Ishikawa (cell line): ENCODE results near the gene HIPK4.

ENCODE experiments used
- CEBPB ChIP-seq: IDR thresholded peaks from 2 replicates; pipeline ENCODE4 v1.6.1; 2012
- CREB1 ChIP-seq: IDR thresholded peaks from 2 replicates; pipeline ENCODE4 v1.6.1; 2012; ENCODE audit warnings: low read depth
- EGR1 ChIP-seq: IDR thresholded peaks from 2 replicates; pipeline ENCODE4 v1.6.1; 2012
- EP300 ChIP-seq: IDR thresholded peaks from 2 replicates; pipeline ENCODE4 v1.6.1; 2012; ENCODE audit warnings: borderline replicate concordance
- FOXM1 ChIP-seq: IDR thresholded peaks from 2 replicates; pipeline ENCODE4 v1.6.1; 2012; ENCODE audit warnings: low read depth, borderline replicate concordance
- NFIC ChIP-seq: IDR thresholded peaks from 2 replicates; pipeline ENCODE4 v1.6.1; 2012
- RAD21 ChIP-seq: IDR thresholded peaks from 2 replicates; pipeline ENCODE4 v1.6.1; 2012; ENCODE audit warnings: low read depth
- TAF1 ChIP-seq: IDR thresholded peaks from 2 replicates; pipeline ENCODE4 v1.6.1; 2012; ENCODE audit warnings: low read depth, mild to moderate bottlenecking
- TCF12 ChIP-seq: IDR thresholded peaks from 2 replicates; pipeline ENCODE4 v1.6.1; 2012; ENCODE audit warnings: low read depth
- TEAD4 ChIP-seq: IDR thresholded peaks from 2 replicates; pipeline ENCODE4 v1.6.1; 2012
- YY1 ChIP-seq: IDR thresholded peaks from 2 replicates; pipeline ENCODE4 v1.6.1; 2012; ENCODE audit warnings: low read depth
- ZBTB7A ChIP-seq: IDR thresholded peaks from 2 replicates; pipeline ENCODE4 v1.6.1; 2012; ENCODE audit warnings: low read depth
- TF ChIP-seq, protein P1 (sequence below): IDR thresholded peaks from 2 replicates; pipeline ENCODE4 v1.6.1; 2012
- TF ChIP-seq, protein P2 (sequence below): IDR thresholded peaks from 2 replicates; pipeline ENCODE4 v1.6.1; 2012
- TF ChIP-seq, protein P3 (sequence below): IDR thresholded peaks from 2 replicates; pipeline ENCODE4 v1.6.1; 2012; ENCODE audit warnings: low read depth, mild to moderate bottlenecking

The HIPK4 gene, protein sequence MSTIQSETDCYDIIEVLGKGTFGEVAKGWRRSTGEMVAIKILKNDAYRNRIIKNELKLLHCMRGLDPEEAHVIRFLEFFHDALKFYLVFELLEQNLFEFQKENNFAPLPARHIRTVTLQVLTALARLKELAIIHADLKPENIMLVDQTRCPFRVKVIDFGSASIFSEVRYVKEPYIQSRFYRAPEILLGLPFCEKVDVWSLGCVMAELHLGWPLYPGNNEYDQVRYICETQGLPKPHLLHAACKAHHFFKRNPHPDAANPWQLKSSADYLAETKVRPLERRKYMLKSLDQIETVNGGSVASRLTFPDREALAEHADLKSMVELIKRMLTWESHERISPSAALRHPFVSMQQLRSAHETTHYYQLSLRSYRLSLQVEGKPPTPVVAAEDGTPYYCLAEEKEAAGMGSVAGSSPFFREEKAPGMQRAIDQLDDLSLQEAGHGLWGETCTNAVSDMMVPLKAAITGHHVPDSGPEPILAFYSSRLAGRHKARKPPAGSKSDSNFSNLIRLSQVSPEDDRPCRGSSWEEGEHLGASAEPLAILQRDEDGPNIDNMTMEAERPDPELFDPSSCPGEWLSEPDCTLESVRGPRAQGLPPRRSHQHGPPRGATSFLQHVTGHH

DNA sequence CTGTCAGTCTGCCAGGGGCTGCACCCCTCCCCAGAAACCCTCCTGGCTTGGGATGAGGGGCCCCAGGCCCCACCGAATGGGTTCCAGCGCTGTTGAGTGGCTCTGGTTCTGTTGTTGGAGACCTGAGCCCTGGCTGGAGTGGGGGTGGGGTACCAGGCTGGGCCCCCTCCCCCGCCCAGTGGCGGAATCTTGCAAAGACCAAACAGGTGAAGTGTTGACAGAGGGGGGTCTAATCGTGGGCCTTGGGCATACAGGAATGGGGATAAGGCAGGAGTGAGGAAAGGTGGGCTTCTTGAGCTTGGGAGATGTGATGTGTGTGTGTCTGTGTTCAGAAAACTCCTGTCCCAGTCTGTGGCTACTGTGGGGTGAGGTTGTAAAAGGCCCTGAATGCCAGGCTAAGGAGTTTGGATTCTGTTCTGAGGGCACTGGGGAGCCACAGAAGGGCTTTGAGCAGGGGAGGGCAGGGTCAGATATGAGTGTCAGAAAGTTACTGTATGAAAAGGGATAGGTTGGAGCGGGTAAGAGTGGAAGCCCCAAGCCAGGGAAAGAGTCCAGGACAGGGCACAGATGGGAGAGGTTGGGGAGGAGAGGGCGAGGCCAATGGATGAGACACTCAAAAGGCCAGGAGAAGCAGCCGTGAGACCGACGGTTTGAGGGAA is at the start of gene HIPK4:
Gene HIPK4, minus strand, starts transcription at position 98 of the 659 bp plus-strand sequence. CDS start 279 bp downstream, outside the sequence.
- TF ChIP-seq, protein P1, sequence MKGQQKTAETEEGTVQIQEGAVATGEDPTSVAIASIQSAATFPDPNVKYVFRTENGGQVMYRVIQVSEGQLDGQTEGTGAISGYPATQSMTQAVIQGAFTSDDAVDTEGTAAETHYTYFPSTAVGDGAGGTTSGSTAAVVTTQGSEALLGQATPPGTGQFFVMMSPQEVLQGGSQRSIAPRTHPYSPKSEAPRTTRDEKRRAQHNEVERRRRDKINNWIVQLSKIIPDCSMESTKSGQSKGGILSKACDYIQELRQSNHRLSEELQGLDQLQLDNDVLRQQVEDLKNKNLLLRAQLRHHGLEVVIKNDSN, result no peak
- TF ChIP-seq ZBTB7A, result no peak

DNA sequence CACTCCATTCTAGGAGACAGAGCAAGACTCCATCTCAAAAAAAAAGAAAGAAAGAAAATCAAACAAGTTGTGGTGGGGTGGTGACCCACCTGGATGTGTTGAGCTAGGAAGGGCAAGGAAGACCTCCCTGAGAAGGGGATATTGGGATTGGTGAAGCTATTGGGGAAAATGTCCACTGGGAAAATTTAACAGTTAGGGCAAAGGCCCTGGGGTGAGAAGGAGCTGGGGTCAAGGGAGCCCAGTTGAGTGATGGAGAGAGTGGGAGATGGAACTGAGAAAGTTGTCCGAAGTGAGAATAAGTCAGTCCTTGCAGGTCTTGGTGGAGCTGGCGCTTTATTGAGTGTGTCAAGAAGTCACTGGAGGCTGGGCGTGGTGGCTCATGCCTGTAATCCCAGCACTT is 48.3 kb upstream of the HIPK4 start:
- TF ChIP-seq NFIC (no peak), TEAD4 (no peak), FOXM1 (no peak), CREB1 (no peak), TCF12 (no peak), TAF1 (no peak)

DNA sequence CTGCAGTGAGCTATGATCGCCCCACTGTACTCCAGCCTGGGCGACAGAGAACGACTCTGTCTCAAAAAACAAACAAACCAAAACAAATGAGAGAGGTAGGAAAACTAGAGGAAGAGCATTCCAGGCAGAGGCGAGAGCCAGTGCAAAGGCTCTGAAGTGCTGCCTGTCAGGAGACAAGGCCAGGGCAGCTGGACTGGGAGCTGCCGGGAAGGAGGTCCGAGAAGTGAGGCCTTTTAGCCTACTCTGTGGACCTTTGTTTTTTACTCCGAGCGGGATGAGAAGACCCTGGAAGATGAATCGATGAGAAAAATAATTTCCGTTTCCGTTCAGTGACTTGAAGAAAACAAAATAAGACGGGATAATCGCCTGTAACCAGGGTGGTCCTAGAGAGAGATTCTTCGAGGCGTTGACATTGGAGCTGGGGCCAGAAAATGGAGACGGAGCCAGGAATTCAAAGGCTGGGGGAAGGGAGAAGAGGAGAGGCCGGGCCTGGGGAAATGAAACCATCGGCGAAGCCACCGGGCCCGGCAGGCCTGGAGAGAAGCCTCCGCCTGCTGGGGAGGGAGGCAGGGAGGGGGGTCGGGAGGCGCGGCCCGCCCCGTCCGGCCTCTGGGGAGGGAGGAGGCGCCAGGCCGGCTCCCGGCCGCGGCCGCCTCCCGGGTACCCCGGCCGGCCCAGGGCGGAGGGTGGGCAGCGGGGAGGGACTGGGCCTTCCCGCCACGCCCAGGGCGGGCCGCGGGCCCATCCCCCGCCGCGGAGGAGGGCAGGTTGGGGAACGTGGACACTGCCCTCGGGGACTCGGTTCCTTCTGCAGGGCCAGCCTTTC is 43.6 kb upstream of the HIPK4 start:
- TF ChIP-seq CREB1 (no peak), ZBTB7A (no peak), TEAD4 (peak; percentile 47), TCF12 (peak; percentile 33; the same call in 1 of the 2 replicates), NFIC (no peak), TAF1 (peak; percentile 64)
- TF ChIP-seq, protein P2, sequence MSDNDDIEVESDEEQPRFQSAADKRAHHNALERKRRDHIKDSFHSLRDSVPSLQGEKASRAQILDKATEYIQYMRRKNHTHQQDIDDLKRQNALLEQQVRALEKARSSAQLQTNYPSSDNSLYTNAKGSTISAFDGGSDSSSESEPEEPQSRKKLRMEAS, result peak; percentile 56

DNA sequence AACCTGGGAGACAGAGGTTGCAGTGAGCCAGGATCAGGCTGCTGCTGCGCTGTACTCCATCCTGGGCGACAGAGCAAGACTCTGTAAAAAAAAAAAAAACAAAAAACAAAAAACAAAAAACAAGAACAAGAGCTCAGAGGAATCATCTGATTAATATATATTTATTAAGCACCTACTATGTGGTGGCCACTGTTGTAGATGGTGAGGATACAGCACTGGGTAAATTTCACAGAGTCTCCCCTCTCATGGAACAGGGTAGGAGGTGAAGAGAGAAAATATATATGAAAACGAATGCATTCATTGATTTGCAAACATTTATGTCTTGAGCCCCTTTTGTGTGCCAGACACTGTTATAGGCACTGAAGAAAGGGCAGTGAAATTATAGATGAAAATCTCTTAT is 41.7 kb upstream of the HIPK4 start:
- TF ChIP-seq EP300, result no peak
- TF ChIP-seq TCF12, result no peak
- no peak for TF ChIP-seq NFIC
- TF ChIP-seq EGR1, result no peak
- no peak for TF ChIP-seq ZBTB7A
- TF ChIP-seq TEAD4, result no peak
- TF ChIP-seq RAD21, result no peak
- TF ChIP-seq FOXM1, result no peak

DNA sequence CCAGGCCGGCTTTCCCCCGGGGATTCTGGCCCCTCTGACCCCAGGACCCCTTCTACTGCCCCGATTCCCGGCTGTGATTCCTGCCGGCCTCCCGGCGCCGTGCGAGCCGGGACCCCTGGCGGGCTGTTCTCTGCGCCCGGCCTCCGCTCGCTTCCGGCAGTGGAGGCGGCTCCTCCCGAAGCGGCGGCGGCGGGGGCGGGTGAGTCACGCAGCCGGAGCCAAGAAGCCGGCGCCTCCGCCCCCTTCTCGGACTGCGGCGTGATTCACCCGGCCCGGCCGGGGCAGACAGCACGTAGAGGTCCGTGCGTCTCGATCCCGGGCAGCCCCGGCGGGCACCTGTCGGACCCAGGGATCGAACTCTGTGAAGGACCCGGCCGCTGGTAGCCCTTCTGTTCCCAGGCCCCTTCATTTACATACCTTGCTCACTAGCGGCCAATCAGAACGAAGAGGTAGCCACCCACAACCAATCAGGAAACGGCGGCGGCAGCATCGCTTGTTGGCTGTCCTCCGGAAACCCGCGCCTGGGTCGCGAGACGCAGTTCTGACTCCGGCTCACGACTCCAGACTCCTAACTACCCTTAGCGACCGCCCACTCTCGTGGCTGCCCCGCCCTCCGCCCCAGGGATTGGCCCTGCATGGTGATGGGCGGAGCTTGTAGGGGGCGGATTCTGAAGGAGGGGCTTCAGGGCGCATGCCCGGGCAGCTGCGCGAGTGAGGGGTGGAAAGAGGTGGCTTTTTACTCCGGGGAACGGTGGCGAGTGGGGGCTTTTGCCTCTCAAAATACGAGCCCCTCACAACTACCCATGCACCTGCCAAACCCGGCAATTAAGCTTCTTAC is 35.7 kb upstream of the HIPK4 start, which contains the start of gene SERTAD1:
Gene SERTAD1, minus strand, starts transcription at position 543 of the 838 bp plus-strand sequence. CDS start 2,446 bp downstream, outside the sequence.
- TF ChIP-seq YY1 (0 out of 2 replicates have a peak, but pooled peaks have one; percentile 43), EGR1 (peak; percentile 87), TCF12 (peak; percentile 59), TAF1 (peak; percentile 86), ZBTB7A (peak; percentile 78; the same call in 1 of the 2 replicates), NFIC (no peak), EP300 (0 out of 2 replicates have a peak, but pooled peaks have one; percentile 9)
- TF ChIP-seq, protein P2, result peak; percentile 32; the same call in 1 of the 2 replicates
- TF ChIP-seq, protein P3, sequence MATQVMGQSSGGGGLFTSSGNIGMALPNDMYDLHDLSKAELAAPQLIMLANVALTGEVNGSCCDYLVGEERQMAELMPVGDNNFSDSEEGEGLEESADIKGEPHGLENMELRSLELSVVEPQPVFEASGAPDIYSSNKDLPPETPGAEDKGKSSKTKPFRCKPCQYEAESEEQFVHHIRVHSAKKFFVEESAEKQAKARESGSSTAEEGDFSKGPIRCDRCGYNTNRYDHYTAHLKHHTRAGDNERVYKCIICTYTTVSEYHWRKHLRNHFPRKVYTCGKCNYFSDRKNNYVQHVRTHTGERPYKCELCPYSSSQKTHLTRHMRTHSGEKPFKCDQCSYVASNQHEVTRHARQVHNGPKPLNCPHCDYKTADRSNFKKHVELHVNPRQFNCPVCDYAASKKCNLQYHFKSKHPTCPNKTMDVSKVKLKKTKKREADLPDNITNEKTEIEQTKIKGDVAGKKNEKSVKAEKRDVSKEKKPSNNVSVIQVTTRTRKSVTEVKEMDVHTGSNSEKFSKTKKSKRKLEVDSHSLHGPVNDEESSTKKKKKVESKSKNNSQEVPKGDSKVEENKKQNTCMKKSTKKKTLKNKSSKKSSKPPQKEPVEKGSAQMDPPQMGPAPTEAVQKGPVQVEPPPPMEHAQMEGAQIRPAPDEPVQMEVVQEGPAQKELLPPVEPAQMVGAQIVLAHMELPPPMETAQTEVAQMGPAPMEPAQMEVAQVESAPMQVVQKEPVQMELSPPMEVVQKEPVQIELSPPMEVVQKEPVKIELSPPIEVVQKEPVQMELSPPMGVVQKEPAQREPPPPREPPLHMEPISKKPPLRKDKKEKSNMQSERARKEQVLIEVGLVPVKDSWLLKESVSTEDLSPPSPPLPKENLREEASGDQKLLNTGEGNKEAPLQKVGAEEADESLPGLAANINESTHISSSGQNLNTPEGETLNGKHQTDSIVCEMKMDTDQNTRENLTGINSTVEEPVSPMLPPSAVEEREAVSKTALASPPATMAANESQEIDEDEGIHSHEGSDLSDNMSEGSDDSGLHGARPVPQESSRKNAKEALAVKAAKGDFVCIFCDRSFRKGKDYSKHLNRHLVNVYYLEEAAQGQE, result no peak

DNA sequence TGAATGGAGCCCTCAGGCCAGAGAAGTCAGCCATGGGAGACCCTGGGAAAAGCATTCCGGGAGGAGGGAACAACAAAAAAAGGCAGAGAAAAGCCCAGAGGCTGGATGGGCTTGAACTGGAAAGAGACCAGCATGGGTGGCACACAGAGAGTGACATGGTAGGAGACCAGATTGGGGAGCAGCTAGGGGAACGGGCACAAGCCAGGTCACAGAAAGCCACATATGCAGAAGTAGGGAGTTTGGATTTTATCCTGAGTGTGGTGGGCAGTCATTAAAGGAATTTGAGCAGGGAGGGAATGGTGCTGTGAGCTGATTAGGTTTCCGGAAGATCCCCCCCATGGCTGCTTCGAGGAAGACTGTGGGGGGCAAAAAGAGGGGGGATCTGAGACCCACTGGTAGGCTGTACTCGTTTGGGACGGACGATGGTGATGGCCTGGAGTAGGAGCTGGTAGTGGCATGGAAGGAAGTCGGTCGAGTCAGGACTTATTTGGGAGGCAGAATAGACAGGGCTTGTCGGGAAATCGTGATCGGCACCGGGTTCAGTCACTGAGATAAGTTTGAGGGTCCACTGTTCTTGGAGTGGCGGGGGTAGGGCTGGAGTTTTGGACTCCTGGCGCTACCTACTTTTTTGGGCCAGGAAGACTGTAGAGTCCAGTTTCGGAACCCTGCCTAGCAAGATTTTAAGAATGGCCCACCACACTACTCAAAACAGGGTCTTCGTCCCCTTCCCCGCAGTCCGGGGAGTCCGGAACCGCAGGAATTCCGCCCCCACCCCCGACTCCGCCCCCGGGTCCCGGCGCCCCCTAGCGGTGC is 34.9 kb upstream of the HIPK4 start:
- TF ChIP-seq FOXM1, result no peak
- TF ChIP-seq TCF12, result no peak
- no peak for TF ChIP-seq ZBTB7A
- TF ChIP-seq TEAD4, result peak; percentile 29; the same call in 1 of the 2 replicates
- no peak for TF ChIP-seq CEBPB
- no peak for TF ChIP-seq CREB1
